H1 (cell line): ENCODE measurements around the gene H2AZ2. TPM values are rescaled to one million over a fixed set of nuclear protein-coding genes. Genes with fewer than 3 reads are reported as not detected.

Experiments used
- CTCF ChIA-PET: fragments of 300-600 bp; sonication (Branson Sonifier 250); formaldehyde crosslinking; loops from one replicate; lab custom pipeline; 2021; ENCODE audit not compliant: partially characterized antibody; lab: Charles Lee
- POLR2A ChIA-PET: fragments of 300-600 bp; sonication (Branson Sonifier 250); formaldehyde crosslinking; loops from one replicate; lab custom pipeline; 2021; ENCODE audit warnings: inconsistent platforms; ENCODE audit not compliant: partially characterized antibody; lab: Charles Lee
- DNase-seq, 2 experiments: peaks; one replicate each; pipeline versions ENCODE4 v3.0.0 to v3.0.0-alpha.2; 2010 to 2022; ENCODE audit warnings: low spot score in 2 of 2, low read depth in 1 of 2, mixed read lengths in 1 of 2
- FAIRE-seq: peaks from 2 replicates; lab custom pipeline; 2011; peaks lifted over from hg19 to GRCh38; lab: Jason Lieb, UNC
- H2AFZ ChIP-seq: 2 replicates; pipeline ENCODE4 v1.8.1; 2012; ENCODE audit warnings: low read length, inconsistent platforms
- H2AK5ac ChIP-seq: 2 replicates; pipeline ENCODE4 v1.6.1; 2013; ENCODE audit warnings: low read depth, low read length
- H2BK120ac ChIP-seq: replicated peaks from 2 replicates; pipeline ENCODE3; 2013; ENCODE audit warnings: low read depth, low read length, inconsistent platforms
- H2BK12ac ChIP-seq: 2 replicates; pipeline ENCODE4 v1.6.1; 2013; ENCODE audit warnings: low read depth, low read length
- H2BK15ac ChIP-seq: 2 replicates; pipeline ENCODE4 v1.6.1; 2013; ENCODE audit warnings: low read length
- H2BK20ac ChIP-seq: 2 replicates; pipeline ENCODE4 v1.6.1; 2013; ENCODE audit warnings: low read length
- H2BK5ac ChIP-seq: 2 replicates; pipeline ENCODE4 v1.6.1; 2013; ENCODE audit warnings: low read depth, low read length
- H3K14ac ChIP-seq: 2 replicates; pipeline ENCODE4 v1.6.1; 2013; ENCODE audit warnings: inconsistent platforms; ENCODE audit not compliant: insufficient read length
- H3K18ac ChIP-seq: 2 replicates; pipeline ENCODE4 v1.6.1; 2013; ENCODE audit warnings: low read length; ENCODE audit errors: extremely low read depth
- H3K23ac ChIP-seq: 2 replicates; pipeline ENCODE4 v1.6.1; 2013; ENCODE audit warnings: inconsistent platforms; ENCODE audit not compliant: insufficient read length
- H3K23me2 ChIP-seq: 2 replicates; pipeline ENCODE4 v1.6.1; 2013; ENCODE audit warnings: low read depth, low read length
- H3K27ac ChIP-seq: 2 replicates; pipeline ENCODE4 v1.6.1; 2011; ENCODE audit warnings: low read depth, low read length, inconsistent platforms
- H3K27me3 ChIP-seq, 4 experiments: replicated peaks in 1 of 4; 1 replicate in 1 of 4; 2 replicates in 3 of 4; pipeline versions ENCODE4 v1.6.1 to v1.8.1; 2011 to 2013; ENCODE audit warnings: low read length in 3 of 4, mild to moderate bottlenecking in 3 of 4, inconsistent platforms in 2 of 4, mixed read lengths in 2 of 4, moderate library complexity in 1 of 4; ENCODE audit not compliant: control insufficient read depth in 3 of 4, insufficient read depth in 3 of 4; ENCODE audit errors: extremely low read depth in 1 of 4
- H3K36me3 ChIP-seq, 4 experiments: 2 replicates each; pipeline versions ENCODE4 v1.6.1 to v1.8.1; 2011 to 2013; ENCODE audit warnings: mild to moderate bottlenecking in 4 of 4, low read length in 3 of 4, moderate library complexity in 2 of 4, control low read depth in 1 of 4, inconsistent platforms in 1 of 4; ENCODE audit not compliant: insufficient read depth in 4 of 4, control insufficient read depth in 2 of 4
- H3K4ac ChIP-seq: replicated peaks from 2 replicates; pipeline ENCODE3; 2013; ENCODE audit warnings: low read length, low read depth, mixed read lengths, inconsistent platforms; ENCODE audit not compliant: insufficient read length
- H3K4me1 ChIP-seq, 4 experiments: replicated peaks in 1 of 4; 1 replicate in 1 of 4; 2 replicates in 3 of 4; pipeline versions ENCODE4 v1.6.1 to v1.8.1; 2011 to 2013; ENCODE audit warnings: low read length in 3 of 4, inconsistent platforms in 2 of 4, mixed read lengths in 1 of 4; ENCODE audit not compliant: insufficient read depth in 4 of 4, control insufficient read depth in 3 of 4
- H3K4me2 ChIP-seq, 2 experiments: 2 replicates each; pipeline versions ENCODE4 v1.6.1 to v1.8.1; 2011 to 2013; ENCODE audit warnings: low read depth in 2 of 2, low read length in 2 of 2, control low read depth in 1 of 2, inconsistent platforms in 1 of 2, mild to moderate bottlenecking in 1 of 2; ENCODE audit not compliant: insufficient read depth in 1 of 2
- H3K4me3 ChIP-seq, 4 experiments: fragments of 200-600, 300-600 bp in 1 of 4; sonication (generic), shearing (Covaris generic), sonication (Bioruptor Twin) in 1 of 4; 2 replicates each; pipeline versions ENCODE4 v1.5.1 to v1.8.1; 2011 to 2016; ENCODE audit warnings: low read length in 4 of 4, low read depth in 3 of 4, control low read depth in 2 of 4, inconsistent platforms in 2 of 4, mild to moderate bottlenecking in 2 of 4, mixed read lengths in 1 of 4, moderate library complexity in 1 of 4; ENCODE audit not compliant: insufficient read depth in 2 of 4; ENCODE audit errors: extremely low read depth in 1 of 4
- H3K56ac ChIP-seq: replicated peaks from 2 replicates; pipeline ENCODE3; 2013; ENCODE audit warnings: low read depth, mild to moderate bottlenecking, mixed read lengths, low read length, inconsistent platforms; ENCODE audit not compliant: insufficient read length
- H3K79me1 ChIP-seq: 2 replicates; pipeline ENCODE4 v1.6.1; 2013; ENCODE audit warnings: low read depth, low read length, control low read depth
- H3K79me2 ChIP-seq, 2 experiments: 2 replicates each; pipeline versions ENCODE4 v1.6.1 to v1.8.1; 2012 to 2013; ENCODE audit warnings: low read length in 2 of 2, mild to moderate bottlenecking in 2 of 2, inconsistent platforms in 1 of 2; ENCODE audit not compliant: insufficient read depth in 2 of 2, control insufficient read depth in 1 of 2
- H3K9ac ChIP-seq, 4 experiments: replicated peaks in 1 of 4; 1 replicate in 1 of 4; 2 replicates in 3 of 4; pipeline versions ENCODE4 v1.6.1 to v1.8.1; 2011 to 2013; ENCODE audit warnings: low read depth in 3 of 4, low read length in 3 of 4, control low read depth in 2 of 4, mild to moderate bottlenecking in 2 of 4, moderate library complexity in 2 of 4, inconsistent platforms in 1 of 4; ENCODE audit errors: extremely low read depth in 1 of 4
- H3K9me3 ChIP-seq, 2 experiments: 2 replicates each; pipeline versions ENCODE4 v1.6.1 to v1.8.1; 2012 to 2013; ENCODE audit warnings: mild to moderate bottlenecking in 2 of 2, moderate library complexity in 2 of 2, control low read depth in 1 of 2, inconsistent platforms in 1 of 2, low read depth in 1 of 2, low read length in 1 of 2, mixed read lengths in 1 of 2; ENCODE audit not compliant: insufficient read depth in 2 of 2
- H4K20me1 ChIP-seq, 2 experiments: replicated peaks in 1 of 2; 2 replicates each; pipeline versions ENCODE3 to v1.8.1; 2011 to 2013; ENCODE audit warnings: inconsistent platforms in 2 of 2, low read length in 2 of 2, mild to moderate bottlenecking in 1 of 2; ENCODE audit not compliant: insufficient read depth in 2 of 2, control insufficient read depth in 1 of 2
- H4K5ac ChIP-seq: 2 replicates; pipeline ENCODE4 v1.6.1; 2013; ENCODE audit warnings: low read length, low read depth, mixed read lengths, inconsistent platforms; ENCODE audit not compliant: insufficient read length
- H4K8ac ChIP-seq: 2 replicates; pipeline ENCODE4 v1.8.0; 2013; ENCODE audit warnings: mild to moderate bottlenecking, moderate library complexity, low read length, inconsistent platforms; ENCODE audit not compliant: insufficient read depth; ENCODE audit errors: extremely low read depth
- H4K91ac ChIP-seq: replicated peaks from 2 replicates; pipeline ENCODE3; 2013; ENCODE audit warnings: low read length, mixed read lengths, inconsistent platforms; ENCODE audit not compliant: insufficient read length
- CEBPB ChIP-seq: IDR thresholded peaks from 2 replicates; pipeline ENCODE4 v1.6.1; 2012; ENCODE audit warnings: low read depth, low read length
- E2F6 ChIP-seq: IDR thresholded peaks from 2 replicates; pipeline ENCODE4 v1.6.1; 2012; ENCODE audit warnings: inconsistent platforms
- EZH2 ChIP-seq: fragments of 200-600 bp; sonication (generic); IDR thresholded peaks from 2 replicates; pipeline ENCODE4 v1.7.1; 2012; ENCODE audit warnings: low read depth, mild to moderate bottlenecking, moderate library complexity, low read length, inconsistent platforms; ENCODE audit not compliant: severe bottlenecking
- GTF2F1 ChIP-seq: IDR thresholded peaks from 2 replicates; pipeline ENCODE4 v1.6.1; 2012; ENCODE audit warnings: low read depth, low read length, improper control_type of control experiment, borderline replicate concordance
- HDAC2 ChIP-seq, 2 experiments: fragments of 300-600 bp in 1 of 2; sonication (generic) in 1 of 2; IDR thresholded peaks; 2 replicates each; pipeline ENCODE4 v1.6.1; 2011 to 2012; ENCODE audit warnings: low read depth in 2 of 2, low read length in 2 of 2, mild to moderate bottlenecking in 2 of 2, moderate library complexity in 2 of 2, borderline replicate concordance in 1 of 2, inconsistent platforms in 1 of 2
- PHF8 ChIP-seq: fragments of 200-600 bp; sonication (generic); conservative IDR thresholded peaks from 2 replicates; pipeline ENCODE4 v1.7.1; 2012; ENCODE audit warnings: low read depth, mild to moderate bottlenecking, inconsistent platforms, low read length, moderate library complexity
- POU5F1 ChIP-seq: IDR thresholded peaks from 2 replicates; pipeline ENCODE4 v1.6.1; 2011; ENCODE audit warnings: low read depth, mild to moderate bottlenecking, low read length, moderate library complexity
- RBBP5 ChIP-seq: IDR thresholded peaks from 2 replicates; pipeline ENCODE4 v1.7.1; 2012; ENCODE audit warnings: low read depth, mild to moderate bottlenecking, inconsistent platforms, low read length, moderate library complexity, borderline replicate concordance
- SAP30 ChIP-seq: fragments of 300-600 bp; sonication (generic); IDR thresholded peaks from 2 replicates; pipeline ENCODE4 v1.7.1; 2012; ENCODE audit warnings: low read length, moderate library complexity, mild to moderate bottlenecking, inconsistent platforms; ENCODE audit not compliant: insufficient read depth, insufficient replicate concordance
- SIN3A ChIP-seq, 2 experiments: IDR thresholded peaks in 1 of 2; conservative IDR thresholded peaks in 1 of 2; 2 replicates each; pipeline ENCODE4 v1.6.1; 2011 to 2012; ENCODE audit warnings: low read length in 2 of 2, improper control_type of control experiment in 1 of 2, low read depth in 1 of 2, mild to moderate bottlenecking in 1 of 2
- SP2 ChIP-seq: IDR thresholded peaks from 2 replicates; pipeline ENCODE4 v1.6.1; 2012; ENCODE audit warnings: mild to moderate bottlenecking, low read length, inconsistent platforms
- TAF7 ChIP-seq: optimal IDR thresholded peaks from 2 replicates; pipeline ENCODE3; 2011; ENCODE audit warnings: low read depth, mild to moderate bottlenecking, inconsistent platforms, low read length, moderate library complexity, borderline replicate concordance
- WGBS, 2 experiments: shearing (Covaris generic) in 1 of 2; methylation state at CpG; one replicate each; pipeline versions ENCODE4 v1.1.6 to v1.1.7; 2013 to 2015; ENCODE audit warnings: low lambda C conversion rate in 2 of 2, mixed read lengths in 2 of 2, inconsistent platforms in 1 of 2, low coverage in 1 of 2, missing lambda C conversion rate in 1 of 2; ENCODE audit not compliant: insufficient replicate concordance in 2 of 2, insufficient coverage in 1 of 2, insufficient read length in 1 of 2; ENCODE audit errors: extremely low coverage in 1 of 2, missing lambda C conversion rate in 1 of 2; 5-methylcytosine and 5-hydroxymethylcytosine counted together
- polyA plus RNA-seq, 7 experiments: library from polyadenylated mRNA; depleted of rRNA in 3 of 7; stranded (reverse) in 5 of 7; unstranded in 2 of 7; fragments of >200 nt in 5 of 7; fragments of 200-250 nt in 2 of 7; gene quantifications; 1 replicate in 5 of 7; 2 replicates in 1 of 7; 4 replicates in 1 of 7; pipeline versions ENCODE4 v1.2.1 to v1.2.3, GENCODE V29; 2011 to 2013; ENCODE audit warnings: missing spikeins in 2 of 7, mixed read lengths in 2 of 7
- total RNA-seq: library from RNA; stranded (reverse); fragmentation: NEBNext Ultra II Directional; extraction: Animal tissue kit (Norgen Biotek cat#: 25700); gene quantifications from 2 replicates; pipeline ENCODE4 v1.2.1, GENCODE V29; 2021

Gene H2AZ2
- total and polyA plus RNA-seq, 2 of the 8 experiments (the other 6 are each of a cell fraction or from before 2014, with no cell fraction given): 168 to 187 TPM

GRCh38 chr7:44794331-44794730 lies 53.6 kb downstream of the H2AZ2 start:
- no peak overlapping the region for H3K9ac ChIP-seq
- H3K9me3 ChIP-seq: no peaks in the 10 kb centered on the region
- H2BK12ac ChIP-seq: peak overlapping the region; percentile 39; the same call in 1 of the 2 replicates
- no peak overlapping the region for H4K5ac ChIP-seq
- H4K8ac ChIP-seq: no peak overlapping the region
- H3K27me3 ChIP-seq: no peaks in the 10 kb centered on the region
- no peak overlapping the region for H2BK120ac ChIP-seq
- 0 out of 2 replicates have a peak overlapping the region, but pooled peaks have one; percentile 72 for H2AK5ac ChIP-seq
- CTCF ChIA-PET: interaction anchor here (1.0 to 1.7 kb wide), 2 partner anchors 19 to 26 kb away, joined by 4 read pairs; no protein-coding TSS in a partner anchor
- no peak overlapping the region for H2AFZ ChIP-seq
- H3K4me3 ChIP-seq: no peak overlapping the region
- H3K4ac ChIP-seq: no peak overlapping the region
- peaks cover 0 to 5% (median 0%) of the 10 kb centered on the region in 4 experiments; a peak in 3 of 7 replicates for H3K4me1 ChIP-seq
- no peaks in the 10 kb centered on the region for H3K79me1 ChIP-seq
- peaks cover 5% of the 10 kb centered on the region for H3K23me2 ChIP-seq
- no peak overlapping the region for H4K91ac ChIP-seq
- FAIRE-seq (no peak), DNase-seq (no peak)
- H2BK5ac ChIP-seq: no peak overlapping the region
- H3K56ac ChIP-seq: no peak overlapping the region
- no peak overlapping the region for H3K23ac ChIP-seq
- H4K20me1 ChIP-seq: peaks cover 14 to 17% of the 10 kb centered on the region in 2 experiments
- H3K79me2 ChIP-seq: peaks cover 19 to 29% of the 10 kb centered on the region in 2 experiments
- no peak overlapping the region for H2BK20ac ChIP-seq
- no peak overlapping the region for H3K27ac ChIP-seq
- peaks cover 6 to 20% (median 12%) of the 10 kb centered on the region in 4 experiments; a peak in 7 of 8 replicates for H3K36me3 ChIP-seq
- 70% methylated on average over 3 of the region's 3 CpGs; no CpG with 5 or more reads in 1 of the 2 experiments for WGBS, 2 experiments
- H3K14ac ChIP-seq: no peak overlapping the region
- no peak overlapping the region for H2BK15ac ChIP-seq
- POLR2A ChIA-PET: interaction anchor here (0.7 to 4.0 kb wide), 8 partner anchors 10 to 229 kb away, joined by 3 to 31 read pairs (median 4); partner anchors contain the start of genes H2AZ2 and TMED4
- no peak overlapping the region for H3K18ac ChIP-seq
- H3K4me2 ChIP-seq: no peak overlapping the region
- TF ChIP-seq E2F6 (no peak), GTF2F1 (no peak), CEBPB (no peak), POU5F1 (no peak), HDAC2 (IDR thresholded peaks at IDR 0.05; ENCODE audit: borderline replicate concordance in 1 of 2, low read depth in 2 of 2, low read length in 2 of 2) (no peak), EZH2 (no peak), SAP30 (no peak), TAF7 (no peak), SIN3A (conservative IDR thresholded peaks at IDR 0.05 in 1 of 2, IDR thresholded peaks at IDR 0.05 in 1 of 2; ENCODE audit: low read depth in 1 of 2, low read length in 2 of 2) (no peak), SP2 (no peak), RBBP5 (no peak), PHF8 (no peak)
